HepG2 (cell line): Measurements from ENCODE around the gene UBE2E1. TPM values are rescaled to one million over a fixed set of nuclear protein-coding genes. Genes with fewer than 3 reads are reported as not detected.

ENCODE experiments used
- ATAC-seq: fragments of 200-7000 bp; cut with Tn5 transposase; 3 replicates; pipeline ENCODE4 v1.9.1; 2020; ENCODE audit warnings: mild to moderate bottlenecking, moderate library complexity
- BruUV-seq: library from RNA; stranded (reverse); fragments of 400-500 nt; replicated peaks from 2 replicates; lab custom pipeline; 2021; lab: Mats Ljungman, UMichigan
- CTCF ChIA-PET: fragments of 300-600 bp; formaldehyde crosslinking; extraction: SDS; loops from one replicate; lab custom pipeline; 2021; ENCODE audit warnings: low total read pairs, inconsistent platforms, low intra/inter-chr PET ratio; lab: Yijun Ruan, JAX
- POLR2A ChIA-PET: fragments of 350-600 bp; sonication (Branson Sonifier 250); formaldehyde crosslinking; loops from one replicate; lab custom pipeline; 2020; ENCODE audit warnings: antibody characterized with exemption, inconsistent platforms; lab: Yijun Ruan, JAX
- DNase-seq: peaks from one replicate; pipeline ENCODE4 v3.0.0-alpha.2; 2015; ENCODE audit warnings: low spot score
- FAIRE-seq: peaks from 3 replicates; lab custom pipeline; 2011; peaks lifted over from hg19 to GRCh38; lab: Jason Lieb, UNC
- H2AFZ ChIP-seq: one replicate; pipeline ENCODE4 v1.6.1; 2011; ENCODE audit warnings: low read length, inconsistent platforms
- H3K27ac ChIP-seq: fragments of 300-600 bp; 3 replicates; pipeline ENCODE4 v1.8.0; 2011; ENCODE audit warnings: mixed run types, mild to moderate bottlenecking, mixed read lengths, low read length, inconsistent platforms; ENCODE audit not compliant: insufficient read depth; ENCODE audit errors: extremely low read length
- H3K27me3 ChIP-seq, 2 experiments: fragments of 200-600 bp in 1 of 2; 2 replicates in 1 of 2; 3 replicates in 1 of 2; pipeline versions ENCODE4 v1.6.0 to v1.8.0; 2011; ENCODE audit warnings: low read length in 2 of 2, mild to moderate bottlenecking in 2 of 2, moderate library complexity in 2 of 2, inconsistent platforms in 1 of 2; ENCODE audit not compliant: insufficient read depth in 2 of 2, control insufficient read depth in 1 of 2
- H3K36me3 ChIP-seq, 2 experiments: fragments of 200-600 bp in 1 of 2; replicated peaks in 1 of 2; 2 replicates in 1 of 2; 3 replicates in 1 of 2; pipeline versions ENCODE4 v1.5.1 to v1.8.0; 2011; ENCODE audit warnings: low read length in 2 of 2, inconsistent platforms in 1 of 2; ENCODE audit not compliant: insufficient read depth in 2 of 2, control insufficient read depth in 1 of 2
- H3K4me1 ChIP-seq: 2 replicates; pipeline ENCODE4 v1.5.1; 2012; ENCODE audit warnings: low read length, inconsistent platforms; ENCODE audit not compliant: insufficient read depth
- H3K4me2 ChIP-seq: 2 replicates; pipeline ENCODE4 v1.6.0; 2011; ENCODE audit warnings: low read depth, low read length, inconsistent platforms
- H3K4me3 ChIP-seq, 3 experiments: fragments of 200-600 bp in 1 of 3; sonication (generic), shearing (Covaris generic) in 1 of 3; replicated peaks in 1 of 3; 2 replicates each; pipeline ENCODE4 v1.5.1; 2011 to 2016; ENCODE audit warnings: low read length in 3 of 3, inconsistent platforms in 2 of 3, low read depth in 2 of 3, mild to moderate bottlenecking in 2 of 3, control low read depth in 1 of 3, mixed read lengths in 1 of 3; ENCODE audit not compliant: insufficient read depth in 1 of 3
- H3K79me2 ChIP-seq: one replicate; pipeline ENCODE4 v1.6.1; 2011; ENCODE audit warnings: low read length, inconsistent platforms; ENCODE audit not compliant: insufficient read depth
- H3K9ac ChIP-seq: 2 replicates; pipeline ENCODE4 v1.6.0; 2011; ENCODE audit warnings: mild to moderate bottlenecking, low read depth, low read length, inconsistent platforms; ENCODE audit not compliant: insufficient read depth
- H3K9me3 ChIP-seq: 2 replicates; pipeline ENCODE4 v1.5.1; 2012; ENCODE audit warnings: mild to moderate bottlenecking, low read length
- H4K20me1 ChIP-seq: 2 replicates; pipeline ENCODE4 v1.6.0; 2011; ENCODE audit warnings: inconsistent platforms, mild to moderate bottlenecking, low read length, moderate library complexity; ENCODE audit not compliant: insufficient read depth
- CENPX ChIP-seq: sonication (generic); formaldehyde crosslinking; IDR thresholded peaks from 2 replicates; pipeline ENCODE4 v1.9.0; 2021; ENCODE audit warnings: mild to moderate bottlenecking, missing genetic modification reagents, moderate library complexity
- HDAC2 ChIP-seq: sonication (generic); formaldehyde crosslinking; IDR thresholded peaks from 2 replicates; pipeline ENCODE4 v1.4.0; 2020; ENCODE audit warnings: missing genetic modification reagents
- HDAC6 ChIP-seq: fragments of 200-600 bp; sonication (generic); IDR thresholded peaks from 2 replicates; pipeline ENCODE4 v1.7.0; 2017; ENCODE audit warnings: mild to moderate bottlenecking, antibody characterized with exemption, low read length, low read depth
- HIVEP1 ChIP-seq: sonication (generic); formaldehyde crosslinking; IDR thresholded peaks from 2 replicates; pipeline ENCODE4 v1.4.0; 2020; ENCODE audit warnings: mild to moderate bottlenecking, missing genetic modification reagents
- KDM5A ChIP-seq: fragments of 200-600 bp; sonication (generic); IDR thresholded peaks from 2 replicates; pipeline ENCODE4 v1.7.0; 2018; ENCODE audit warnings: antibody characterized with exemption, mild to moderate bottlenecking, low read length, borderline replicate concordance
- KLF13 ChIP-seq: sonication (generic); formaldehyde crosslinking; IDR thresholded peaks from 2 replicates; pipeline ENCODE4 v1.4.0; 2020; ENCODE audit warnings: mild to moderate bottlenecking, missing genetic modification reagents
- KLF15 ChIP-seq: sonication (generic); formaldehyde crosslinking; IDR thresholded peaks from 2 replicates; pipeline ENCODE4 v1.8.1; 2023; ENCODE audit warnings: borderline replicate concordance, mild to moderate bottlenecking, inconsistent platforms, missing genetic modification reagents, mixed read lengths
- MAFK ChIP-seq, 2 experiments: IDR thresholded peaks in 1 of 2; conservative IDR thresholded peaks in 1 of 2; 2 replicates each; pipeline ENCODE4 v1.6.1; 2011; ENCODE audit warnings: improper control_type of control experiment in 2 of 2, low read length in 2 of 2
- MTA1 ChIP-seq: sonication (generic); formaldehyde crosslinking; IDR thresholded peaks from 2 replicates; pipeline ENCODE4 v1.4.0; 2020; ENCODE audit warnings: missing genetic modification reagents, mild to moderate bottlenecking, borderline replicate concordance
- NFKB2 ChIP-seq: sonication (generic); formaldehyde crosslinking; IDR thresholded peaks from 2 replicates; pipeline ENCODE4 v1.4.0; 2020; ENCODE audit warnings: missing genetic modification reagents, borderline replicate concordance
- TAF1 ChIP-seq: sonication (generic); formaldehyde crosslinking; IDR thresholded peaks from 2 replicates; pipeline ENCODE4 v1.4.0; 2020; ENCODE audit warnings: missing genetic modification reagents
- ZBTB7A ChIP-seq: sonication (generic); formaldehyde crosslinking; IDR thresholded peaks from 2 replicates; pipeline ENCODE4 v1.8.0; 2022; ENCODE audit warnings: mild to moderate bottlenecking, missing genetic modification reagents
- ZMYM2 ChIP-seq: sonication (generic); formaldehyde crosslinking; IDR thresholded peaks from 2 replicates; pipeline ENCODE4 v1.8.0; 2022; ENCODE audit warnings: mild to moderate bottlenecking, missing genetic modification reagents
- ZNF343 ChIP-seq: sonication (generic); formaldehyde crosslinking; IDR thresholded peaks from 2 replicates; pipeline ENCODE4 v1.4.0; 2020; ENCODE audit warnings: mild to moderate bottlenecking, missing genetic modification reagents
- ZNF549 ChIP-seq: sonication (generic); formaldehyde crosslinking; IDR thresholded peaks from 2 replicates; pipeline ENCODE4 v1.5.0; 2020; ENCODE audit warnings: missing genetic modification reagents
- ZNF564 ChIP-seq: sonication (generic); formaldehyde crosslinking; IDR thresholded peaks from 2 replicates; pipeline ENCODE4 v1.8.1; 2023; ENCODE audit warnings: mild to moderate bottlenecking, missing genetic modification reagents
- ZNF607 ChIP-seq: sonication (generic); formaldehyde crosslinking; IDR thresholded peaks from 2 replicates; pipeline ENCODE4 v1.5.1; 2020; ENCODE audit warnings: missing genetic modification reagents, mild to moderate bottlenecking, borderline replicate concordance
- ZNF737 ChIP-seq: sonication (generic); formaldehyde crosslinking; IDR thresholded peaks from 2 replicates; pipeline ENCODE4 v1.5.0; 2020; ENCODE audit warnings: missing genetic modification reagents, mild to moderate bottlenecking, borderline replicate concordance
- ZNF775 ChIP-seq: sonication (generic); formaldehyde crosslinking; IDR thresholded peaks from 2 replicates; pipeline ENCODE4 v1.4.0; 2020; ENCODE audit warnings: missing genetic modification reagents, mild to moderate bottlenecking, moderate library complexity, borderline replicate concordance
- WGBS: methylation state at CpG from one replicate; pipeline ENCODE4 v1.1.6; 2017; ENCODE audit warnings: low lambda C conversion rate; 5-methylcytosine and 5-hydroxymethylcytosine counted together
- in situ Hi-C: cut with HindIII; loops from 2 replicates; pipeline ENCODE4 v1.10.0; 2017; ENCODE audit warnings: low pct_unique_long_range_greater_than_20kb; ENCODE audit not compliant: extremely low pct_ligation_motif_present
- intact Hi-C: fragments of 100-400 bp; cut with micrococcal nuclease; formaldehyde crosslinking; loops from one replicate; pipeline ENCODE4 v1.10.0; 2022; ENCODE audit not compliant: unreplicated experiment
- polyA plus RNA-seq, 8 experiments: library from polyadenylated mRNA; depleted of rRNA in 3 of 8; stranded (reverse) in 7 of 8; unstranded in 1 of 8; fragments of >200 nt; fragmentation: Illumina TruSeq in 4 of 8; extraction: Trizol in 4 of 8; gene quantifications; 2 replicates each; pipeline versions ENCODE4 v1.2.1 to v1.2.3, GENCODE V29; 2011 to 2016; ENCODE audit warnings: low read depth in 4 of 8, missing spikeins in 1 of 8, mixed read lengths in 1 of 8; ENCODE audit not compliant: insufficient read depth in 1 of 8
- total RNA-seq, 5 experiments: library from RNA; depleted of rRNA; stranded (reverse); fragments of >200 nt; fragmentation: Illumina TruSeq; extraction: Trizol; gene quantifications; 2 replicates each; pipeline ENCODE4 v1.2.3, GENCODE V29; 2016; ENCODE audit warnings: low read depth in 1 of 5
- TF ChIP-seq, protein P1 (sequence below): sonication (generic); formaldehyde crosslinking; IDR thresholded peaks from 2 replicates; pipeline ENCODE4 v1.5.0; 2020; ENCODE audit warnings: missing genetic modification reagents

The UBE2E1 gene
- total and polyA plus RNA-seq, 2 of the 13 experiments (the other 11 are each of a cell fraction or from before 2014, with no cell fraction given) = 55.4 to 61.8 TPM

GRCh38 chr3:23760325-23760724, 45.4 kb upstream of the UBE2E1 start:
- WGBS = 70% methylated on average over 3 of the region's 3 CpGs
- Histone ChIP-seq H4K20me1 (no peaks in the 10 kb centered on the region), H3K9ac (no peak overlapping the region), H3K27me3 (peaks cover 0 to 6% of the 10 kb centered on the region in 2 experiments; a peak in 1 of 5 replicates), H3K36me3 (no peaks in the 10 kb centered on the region), H3K4me2 (no peak overlapping the region), H3K27ac (no peak overlapping the region), H3K4me1 (no peaks in the 10 kb centered on the region), H2AFZ (no peak overlapping the region), H3K79me2 (no peaks in the 10 kb centered on the region), H3K9me3 (no peaks in the 10 kb centered on the region), H3K4me3 (no peak overlapping the region)
- TF ChIP-seq ZMYM2 (no peak), ZNF737 (CRISPR knock-in tag) (no peak), KLF15 (no peak), MTA1 (CRISPR knock-in tag) (no peak), MAFK (conservative IDR thresholded peaks at IDR 0.05 in 1 of 2, IDR thresholded peaks at IDR 0.05 in 1 of 2; ENCODE audit: low read length in 2 of 2) (peak in 1 of 2 experiments; percentile 9; a peak in 1 of 4 replicates)
- TF ChIP-seq, protein P1, sequence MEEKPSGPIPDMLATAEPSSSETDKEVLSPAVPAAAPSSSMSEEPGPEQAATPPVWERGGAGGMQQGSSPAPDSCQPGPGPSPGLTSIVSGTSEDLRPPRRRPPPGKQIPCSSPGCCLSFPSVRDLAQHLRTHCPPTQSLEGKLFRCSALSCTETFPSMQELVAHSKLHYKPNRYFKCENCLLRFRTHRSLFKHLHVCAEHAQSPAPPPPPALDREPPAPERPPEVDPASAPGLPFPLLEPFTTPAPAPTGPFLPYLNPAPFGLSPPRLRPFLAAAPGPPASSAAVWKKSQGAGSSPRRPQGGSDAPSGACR (CRISPR knock-in tag) = no peak
- no peak for FAIRE-seq
- no TSS peak for BruUV-seq
- CTCF ChIA-PET = no interaction called here
- intact Hi-C loops (loop anchor here (5.0 kb wide), 1 partner anchor 578 kb away; no protein-coding TSS in a partner anchor), in situ Hi-C loops (no loop called here)
- no peak for ATAC-seq
- POLR2A ChIA-PET = no interaction called here
- DNase-seq = no peak

GRCh38 chr3:23760871-23761373, 44.8 kb upstream of the UBE2E1 start:
- H4K20me1 ChIP-seq = no peaks in the 10 kb centered on the region
- no peak overlapping the region for H3K27ac ChIP-seq
- no peak overlapping the region for H2AFZ ChIP-seq
- CTCF ChIA-PET = no interaction called here
- POLR2A ChIA-PET = no interaction called here
- WGBS = 39% methylated on average over 6 of the region's 7 CpGs
- H3K36me3 ChIP-seq = no peaks in the 10 kb centered on the region
- no peak for FAIRE-seq
- H3K4me3 ChIP-seq = no peak overlapping the region
- intact Hi-C loops (loop anchor here (5.0 kb wide), 1 partner anchor 579 kb away; no protein-coding TSS in a partner anchor), in situ Hi-C loops (no loop called here)
- no peak for DNase-seq
- H3K79me2 ChIP-seq = no peaks in the 10 kb centered on the region
- H3K4me2 ChIP-seq = no peak overlapping the region
- H3K9me3 ChIP-seq = no peaks in the 10 kb centered on the region
- peaks cover 0 to 6% of the 10 kb centered on the region in 2 experiments; a peak in 1 of 5 replicates for H3K27me3 ChIP-seq
- H3K9ac ChIP-seq = no peak overlapping the region
- H3K4me1 ChIP-seq = no peaks in the 10 kb centered on the region
- BruUV-seq = no TSS peak
- ATAC-seq = no peak
- TF ChIP-seq ZNF549 (CRISPR knock-in tag) = no peak
- TF ChIP-seq ZNF775 = no peak
- no peak for TF ChIP-seq KDM5A
- no peak for TF ChIP-seq ZBTB7A
- TF ChIP-seq HDAC6 = no peak
- no peak for TF ChIP-seq ZNF343 (CRISPR knock-in tag)
- TF ChIP-seq ZNF607 (CRISPR knock-in tag) = no peak
- no peak for TF ChIP-seq ZNF564
- no peak for TF ChIP-seq NFKB2 (CRISPR knock-in tag)
- TF ChIP-seq TAF1 (CRISPR knock-in tag) = no peak
- no peak for TF ChIP-seq HIVEP1 (CRISPR knock-in tag)
- TF ChIP-seq KLF13 = no peak
- TF ChIP-seq HDAC2 (CRISPR knock-in tag) = no peak
- TF ChIP-seq CENPX (CRISPR knock-in tag) = no peak
